Measurements from ENCODE around the gene PICALM. TPM values are rescaled to one million over a fixed set of nuclear protein-coding genes. Genes with fewer than 3 reads are reported as not detected.

The PICALM gene
- total and polyA plus RNA-seq, 4 donors, result 56.8 to 454 (median 152) TPM

GRCh38 chr11:86117001-86117711 lies 48.3 kb upstream of the PICALM start:
- H3K36me3 ChIP-seq (ENCODE audit: control insufficient read depth in 4 of 4, insufficient read depth in 4 of 4, low read length in 4 of 4), result no peaks in the 10 kb centered on the region
- peaks cover 0 to 11% (median 0%) of the 10 kb centered on the region in 5 donors for H3K4me1 ChIP-seq (ENCODE audit: control insufficient read depth in 5 of 5, insufficient read depth in 5 of 5, low read length in 5 of 5)
- H3K27me3 ChIP-seq (ENCODE audit: control insufficient read depth in 3 of 3, insufficient read depth in 3 of 3, low read length in 2 of 3), result no peaks in the 10 kb centered on the region
- H3K9ac ChIP-seq (ENCODE audit: insufficient read depth in 1 of 2, low read length in 2 of 2), result no peak overlapping the region
- H3K27ac ChIP-seq (ENCODE audit: low read depth in 1 of 2, low read length in 1 of 2), result no peak overlapping the region
- ATAC-seq (ENCODE audit: insufficient read depth, low FRiP score) (no peak), DNase-seq (no peak)
- TF ChIP-seq CTCF (IDR thresholded peaks at IDR 0.05; ENCODE audit: control extremely low read depth, extremely low read depth), result no peak
- no peaks in the 10 kb centered on the region for H3K9me3 ChIP-seq (ENCODE audit: control insufficient read depth in 4 of 4, insufficient read depth in 3 of 4, low read length in 3 of 4)
- no peak overlapping the region for H3K4me3 ChIP-seq
- WGBS, 2 donors, result 68 to 82% methylated on average over 5 of the region's 5 CpGs

GRCh38 chr11:86116386-86116726 lies 47.5 kb upstream of the PICALM start:
- WGBS, 2 donors, result 72 to 90% methylated on average over 4 of the region's 4 CpGs
- Histone ChIP-seq H3K27me3 (ENCODE audit: control insufficient read depth in 3 of 3, insufficient read depth in 3 of 3, low read length in 2 of 3) (no peaks in the 10 kb centered on the region), H3K27ac (ENCODE audit: low read depth in 1 of 2, low read length in 1 of 2) (no peak overlapping the region), H3K9me3 (ENCODE audit: control insufficient read depth in 4 of 4, insufficient read depth in 3 of 4, low read length in 3 of 4) (no peaks in the 10 kb centered on the region), H3K9ac (ENCODE audit: insufficient read depth in 1 of 2, low read length in 2 of 2) (no peak overlapping the region), H3K4me1 (ENCODE audit: control insufficient read depth in 5 of 5, insufficient read depth in 5 of 5, low read length in 5 of 5) (peaks cover 0 to 11% (median 0%) of the 10 kb centered on the region in 5 donors), H3K4me3 (no peak overlapping the region), H3K36me3 (ENCODE audit: control insufficient read depth in 4 of 4, insufficient read depth in 4 of 4, low read length in 4 of 4) (no peaks in the 10 kb centered on the region)
- ATAC-seq (ENCODE audit: insufficient read depth, low FRiP score) (no peak), DNase-seq (no peak)
- no peak for TF ChIP-seq CTCF (IDR thresholded peaks at IDR 0.05; ENCODE audit: control extremely low read depth, extremely low read depth)

- TF ChIP-seq CTCF (IDR thresholded peaks at IDR 0.05; ENCODE audit: control extremely low read depth, extremely low read depth), result no peak
- no peaks in the 10 kb centered on the region for H3K36me3 ChIP-seq (ENCODE audit: control insufficient read depth in 4 of 4, insufficient read depth in 4 of 4, low read length in 4 of 4)
- H3K4me1 ChIP-seq (ENCODE audit: control insufficient read depth in 5 of 5, insufficient read depth in 5 of 5, low read length in 5 of 5), result peaks cover 0 to 11% (median 0%) of the 10 kb centered on the region in 5 donors
- no peak overlapping the region for H3K27ac ChIP-seq (ENCODE audit: low read depth in 1 of 2, low read length in 1 of 2)
- no peak overlapping the region for H3K9ac ChIP-seq (ENCODE audit: insufficient read depth in 1 of 2, low read length in 2 of 2)
- ATAC-seq (ENCODE audit: insufficient read depth, low FRiP score) (no peak), DNase-seq (no peak)
- WGBS, 2 donors, result 80 to 85% methylated on average over 3 of the region's 3 CpGs
- H3K9me3 ChIP-seq (ENCODE audit: control insufficient read depth in 4 of 4, insufficient read depth in 3 of 4, low read length in 3 of 4), result no peaks in the 10 kb centered on the region
- no peaks in the 10 kb centered on the region for H3K27me3 ChIP-seq (ENCODE audit: control insufficient read depth in 3 of 3, insufficient read depth in 3 of 3, low read length in 2 of 3)
- H3K4me3 ChIP-seq, result no peak overlapping the region
These were observed 46.9 kb upstream of the PICALM start for GRCh38 chr11:86115542-86116385.

Data from lung (tissue), 12 donors.